HEK293 (cell line): ENCODE measurements around the gene HP1BP3.

Experiments used
- BCL11A ChIP-seq: fragments of 450-650 bp; formaldehyde crosslinking; IDR thresholded peaks from 2 replicates; pipeline ENCODE4 v1.5.1; 2016; ENCODE audit warnings: low read depth, missing biosample characterization, missing genetic modification characterization
- ZNF239 ChIP-seq: fragments of 450-650 bp; formaldehyde crosslinking; IDR thresholded peaks from 2 replicates; pipeline ENCODE4 v1.5.1; 2016; ENCODE audit warnings: missing biosample characterization, missing genetic modification characterization
- ZNF274 ChIP-seq, 2 experiments: fragments of 200-500 bp in 1 of 2; fragments of 450-650 bp in 1 of 2; sonication (Bioruptor generic) in 1 of 2; formaldehyde crosslinking in 1 of 2; IDR thresholded peaks; 2 replicates each; pipeline versions ENCODE4 v1.5.1 to v1.6.1; 2014 to 2016; ENCODE audit warnings: borderline replicate concordance in 1 of 2, inconsistent platforms in 1 of 2, low read length in 1 of 2, missing biosample characterization in 1 of 2, missing genetic modification characterization in 1 of 2
- ZNF335 ChIP-seq: fragments of 450-650 bp; formaldehyde crosslinking; conservative IDR thresholded peaks from 2 replicates; pipeline ENCODE4 v1.5.1; 2016; ENCODE audit warnings: missing biosample characterization, missing genetic modification characterization
- TF ChIP-seq, protein P1 (sequence below): fragments of 450-650 bp; formaldehyde crosslinking; IDR thresholded peaks from 2 replicates; pipeline ENCODE4 v1.5.1; 2016; ENCODE audit warnings: missing biosample characterization, missing genetic modification characterization
- TF ChIP-seq, protein P2 (sequence below): fragments of 450-650 bp; formaldehyde crosslinking; IDR thresholded peaks from 2 replicates; pipeline ENCODE4 v1.5.1; 2016; ENCODE audit warnings: missing biosample characterization, missing genetic modification characterization, low read depth

DNA sequence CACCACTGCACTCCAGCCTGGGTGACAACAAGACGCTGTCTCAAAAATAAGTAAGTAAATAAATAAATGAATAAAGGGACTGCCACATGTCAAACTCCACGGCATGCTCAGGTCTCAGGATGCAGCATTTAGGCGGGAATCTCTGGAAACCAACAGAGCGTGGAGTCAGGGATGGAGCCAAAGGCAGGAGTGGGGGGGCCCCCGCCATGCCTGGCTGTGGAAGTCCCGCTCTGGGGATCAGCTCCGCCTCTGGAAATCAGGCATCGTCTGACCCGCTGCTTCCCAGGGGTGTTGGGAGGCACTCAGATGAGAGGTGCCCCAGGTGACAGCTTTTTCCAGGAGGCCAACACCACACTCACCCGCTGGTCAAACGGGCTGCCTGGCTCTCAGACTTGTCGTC is 89.5 kb downstream of the HP1BP3 start:
- TF ChIP-seq BCL11A (tag by site-specific recombination) (no peak), ZNF274 (IDR thresholded peaks at IDR 0.05; ENCODE audit: low read length) (no peak), ZNF274 (tag by site-specific recombination; IDR thresholded peaks at IDR 0.05; ENCODE audit: borderline replicate concordance) (no peak), ZNF335 (tag by site-specific recombination) (no peak), ZNF239 (tag by site-specific recombination) (no peak)
- TF ChIP-seq, protein P1, sequence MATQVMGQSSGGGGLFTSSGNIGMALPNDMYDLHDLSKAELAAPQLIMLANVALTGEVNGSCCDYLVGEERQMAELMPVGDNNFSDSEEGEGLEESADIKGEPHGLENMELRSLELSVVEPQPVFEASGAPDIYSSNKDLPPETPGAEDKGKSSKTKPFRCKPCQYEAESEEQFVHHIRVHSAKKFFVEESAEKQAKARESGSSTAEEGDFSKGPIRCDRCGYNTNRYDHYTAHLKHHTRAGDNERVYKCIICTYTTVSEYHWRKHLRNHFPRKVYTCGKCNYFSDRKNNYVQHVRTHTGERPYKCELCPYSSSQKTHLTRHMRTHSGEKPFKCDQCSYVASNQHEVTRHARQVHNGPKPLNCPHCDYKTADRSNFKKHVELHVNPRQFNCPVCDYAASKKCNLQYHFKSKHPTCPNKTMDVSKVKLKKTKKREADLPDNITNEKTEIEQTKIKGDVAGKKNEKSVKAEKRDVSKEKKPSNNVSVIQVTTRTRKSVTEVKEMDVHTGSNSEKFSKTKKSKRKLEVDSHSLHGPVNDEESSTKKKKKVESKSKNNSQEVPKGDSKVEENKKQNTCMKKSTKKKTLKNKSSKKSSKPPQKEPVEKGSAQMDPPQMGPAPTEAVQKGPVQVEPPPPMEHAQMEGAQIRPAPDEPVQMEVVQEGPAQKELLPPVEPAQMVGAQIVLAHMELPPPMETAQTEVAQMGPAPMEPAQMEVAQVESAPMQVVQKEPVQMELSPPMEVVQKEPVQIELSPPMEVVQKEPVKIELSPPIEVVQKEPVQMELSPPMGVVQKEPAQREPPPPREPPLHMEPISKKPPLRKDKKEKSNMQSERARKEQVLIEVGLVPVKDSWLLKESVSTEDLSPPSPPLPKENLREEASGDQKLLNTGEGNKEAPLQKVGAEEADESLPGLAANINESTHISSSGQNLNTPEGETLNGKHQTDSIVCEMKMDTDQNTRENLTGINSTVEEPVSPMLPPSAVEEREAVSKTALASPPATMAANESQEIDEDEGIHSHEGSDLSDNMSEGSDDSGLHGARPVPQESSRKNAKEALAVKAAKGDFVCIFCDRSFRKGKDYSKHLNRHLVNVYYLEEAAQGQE (tag by site-specific recombination) = no peak
- TF ChIP-seq, protein P2, sequence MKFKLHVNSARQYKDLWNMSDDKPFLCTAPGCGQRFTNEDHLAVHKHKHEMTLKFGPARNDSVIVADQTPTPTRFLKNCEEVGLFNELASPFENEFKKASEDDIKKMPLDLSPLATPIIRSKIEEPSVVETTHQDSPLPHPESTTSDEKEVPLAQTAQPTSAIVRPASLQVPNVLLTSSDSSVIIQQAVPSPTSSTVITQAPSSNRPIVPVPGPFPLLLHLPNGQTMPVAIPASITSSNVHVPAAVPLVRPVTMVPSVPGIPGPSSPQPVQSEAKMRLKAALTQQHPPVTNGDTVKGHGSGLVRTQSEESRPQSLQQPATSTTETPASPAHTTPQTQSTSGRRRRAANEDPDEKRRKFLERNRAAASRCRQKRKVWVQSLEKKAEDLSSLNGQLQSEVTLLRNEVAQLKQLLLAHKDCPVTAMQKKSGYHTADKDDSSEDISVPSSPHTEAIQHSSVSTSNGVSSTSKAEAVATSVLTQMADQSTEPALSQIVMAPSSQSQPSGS (tag by site-specific recombination) = no peak
